ENCODE measurements around the gene IKBKE. TPM values are rescaled to one million over a fixed set of nuclear protein-coding genes. Genes with fewer than 3 reads are reported as not detected.

Gene IKBKE
- total and polyA plus RNA-seq, 2 donors (not counting 3 experiments of a cell fraction or from before 2014, with no cell fraction given), result 17.9 to 20.7 TPM

DNA sequence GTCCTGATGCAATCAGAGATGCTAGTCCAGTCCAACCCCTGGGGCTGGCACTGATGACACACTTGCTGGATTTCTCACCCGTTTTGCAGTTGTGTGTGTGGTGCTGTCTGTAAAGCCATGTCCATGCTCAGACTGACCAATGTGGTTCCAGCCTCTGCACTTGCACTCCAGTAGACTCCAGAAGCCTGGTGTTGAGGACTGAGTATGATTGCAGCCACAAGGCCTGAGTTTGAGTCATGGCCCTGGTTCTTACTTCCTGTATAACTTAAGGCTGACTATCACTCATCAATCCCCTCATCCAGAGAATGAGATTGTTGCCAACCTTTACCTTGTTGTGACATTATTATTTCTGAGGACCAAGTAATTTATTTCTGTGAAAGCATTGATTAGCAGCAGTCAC, 34.8 kb upstream of the IKBKE start:
- Histone ChIP-seq H3K9me1 (replicated peaks; ENCODE audit: control insufficient read depth, extremely low read depth, insufficient read depth, low read length) (no peaks in the 10 kb centered on the region), H4K20me1 (replicated peaks; ENCODE audit: control insufficient read depth, extremely low read depth, insufficient read depth, low read length) (no peaks in the 10 kb centered on the region), H3K27ac (ENCODE audit: insufficient read depth, low read depth, low read length) (no peak overlapping the region), H3K4me2 (ENCODE audit: insufficient read depth, low read length) (no peak overlapping the region), H3K79me2 (ENCODE audit: control insufficient read depth, insufficient read depth, low read length) (no peaks in the 10 kb centered on the region), H3K4me3 (replicated peaks in 1 of 3; ENCODE audit: insufficient read depth in 1 of 3, low read depth in 1 of 3, low read length in 3 of 3) (no peak overlapping the region), H3K9ac (replicated peaks; ENCODE audit: extremely low read depth, insufficient read depth, low read length) (no peak overlapping the region), H2AFZ (ENCODE audit: low read depth, low read length) (no peak overlapping the region), H3K27me3 (ENCODE audit: control insufficient read depth in 2 of 2, insufficient read depth in 2 of 2, low read length in 2 of 2) (no peaks in the 10 kb centered on the region), H3K4me1 (ENCODE audit: control insufficient read depth, extremely low read depth, insufficient read depth, low read length) (peaks cover 11% of the 10 kb centered on the region), H3K36me3 (ENCODE audit: control insufficient read depth in 2 of 2, extremely low read depth in 1 of 2, insufficient read depth in 2 of 2, low read length in 2 of 2) (peaks cover 15 to 22% of the 10 kb centered on the region in 2 experiments), H3K9me3 (replicated peaks; ENCODE audit: control insufficient read depth, insufficient read depth, low read length) (no peaks in the 10 kb centered on the region)
- dilution Hi-C loops (cut with MboI; ENCODE audit: extremely low pct_ligation_motif_present, low sequenced_read_pairs) (no loop called here), intact Hi-C loops (cut with micrococcal nuclease) (no loop called here)
- CTCF ChIA-PET, result no interaction called here
- POLR2A ChIA-PET, result no interaction called here
- FAIRE-seq (no peak), DNase-seq (ENCODE audit: low read depth, low spot score) (no peak)
- no TSS peak for BruUV-seq (replicated peaks)
- TF ChIP-seq MYC (IDR thresholded peaks at IDR 0.05; ENCODE audit: low read depth, low read length), result no peak
- no peak for TF ChIP-seq POLR2AphosphoS5 (IDR thresholded peaks at IDR 0.05; ENCODE audit: insufficient read depth, low read depth, low read length)
- TF ChIP-seq POLR2A (IDR thresholded peaks at IDR 0.05; ENCODE audit: low read depth, low read length), result no peak
- TF ChIP-seq EZH2 (IDR thresholded peaks at IDR 0.05; ENCODE audit: borderline replicate concordance, low read depth, low read length, severe bottlenecking), result no peak
- no peak for TF ChIP-seq GATA2 (IDR thresholded peaks at IDR 0.05; ENCODE audit: insufficient read depth, insufficient read length, low read depth, low read length)
- TF ChIP-seq, protein P1, sequence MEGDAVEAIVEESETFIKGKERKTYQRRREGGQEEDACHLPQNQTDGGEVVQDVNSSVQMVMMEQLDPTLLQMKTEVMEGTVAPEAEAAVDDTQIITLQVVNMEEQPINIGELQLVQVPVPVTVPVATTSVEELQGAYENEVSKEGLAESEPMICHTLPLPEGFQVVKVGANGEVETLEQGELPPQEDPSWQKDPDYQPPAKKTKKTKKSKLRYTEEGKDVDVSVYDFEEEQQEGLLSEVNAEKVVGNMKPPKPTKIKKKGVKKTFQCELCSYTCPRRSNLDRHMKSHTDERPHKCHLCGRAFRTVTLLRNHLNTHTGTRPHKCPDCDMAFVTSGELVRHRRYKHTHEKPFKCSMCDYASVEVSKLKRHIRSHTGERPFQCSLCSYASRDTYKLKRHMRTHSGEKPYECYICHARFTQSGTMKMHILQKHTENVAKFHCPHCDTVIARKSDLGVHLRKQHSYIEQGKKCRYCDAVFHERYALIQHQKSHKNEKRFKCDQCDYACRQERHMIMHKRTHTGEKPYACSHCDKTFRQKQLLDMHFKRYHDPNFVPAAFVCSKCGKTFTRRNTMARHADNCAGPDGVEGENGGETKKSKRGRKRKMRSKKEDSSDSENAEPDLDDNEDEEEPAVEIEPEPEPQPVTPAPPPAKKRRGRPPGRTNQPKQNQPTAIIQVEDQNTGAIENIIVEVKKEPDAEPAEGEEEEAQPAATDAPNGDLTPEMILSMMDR (IDR thresholded peaks at IDR 0.05; ENCODE audit: extremely low read depth in 1 of 2, insufficient read depth in 1 of 2, low read depth in 1 of 2, low read length in 2 of 2), result no peak
- TF ChIP-seq, protein P2, sequence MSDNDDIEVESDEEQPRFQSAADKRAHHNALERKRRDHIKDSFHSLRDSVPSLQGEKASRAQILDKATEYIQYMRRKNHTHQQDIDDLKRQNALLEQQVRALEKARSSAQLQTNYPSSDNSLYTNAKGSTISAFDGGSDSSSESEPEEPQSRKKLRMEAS (IDR thresholded peaks at IDR 0.05; ENCODE audit: insufficient read depth, insufficient read length), result no peak
- no peak for TF ChIP-seq FOS (IDR thresholded peaks at IDR 0.05; ENCODE audit: borderline replicate concordance, insufficient read depth, low read length)
- no peak for TF ChIP-seq JUN (IDR thresholded peaks at IDR 0.05; ENCODE audit: borderline replicate concordance, insufficient read depth, insufficient read length, low read depth)

Data from endothelial cell of umbilical vein (primary cell).